Subcutaneous abdominal adipose tissue (tissue), 5 donors: ENCODE measurements around the gene LRP1B.
"Not testable (repeated sequence)": the region's sequence is repeated elsewhere in the genome, so short reads cannot be mapped to it uniquely, and the experiment has no call there.

Experiments used
- H3K27ac ChIP-seq: one replicate; pipeline ENCODE4 v1.7.0; 2013; ENCODE audit warnings: low read depth, mild to moderate bottlenecking, inconsistent platforms, low read length, moderate library complexity
- H3K27me3 ChIP-seq, 5 donors: one replicate each; pipeline ENCODE4 v1.7.0; 2013; ENCODE audit warnings: low read length in 5 of 5, inconsistent platforms in 1 of 5; ENCODE audit not compliant: control insufficient read depth in 5 of 5, insufficient read depth in 4 of 5
- H3K36me3 ChIP-seq, 5 donors: one replicate each; pipeline ENCODE4 v1.7.0; 2013; ENCODE audit warnings: low read length in 5 of 5; ENCODE audit not compliant: control insufficient read depth in 5 of 5, insufficient read depth in 5 of 5
- H3K4me1 ChIP-seq, 5 donors: one replicate each; pipeline ENCODE4 v1.7.0; 2013; ENCODE audit warnings: low read length in 5 of 5, mild to moderate bottlenecking in 3 of 5, moderate library complexity in 1 of 5; ENCODE audit not compliant: control insufficient read depth in 5 of 5, insufficient read depth in 5 of 5
- H3K4me3 ChIP-seq, 5 donors: one replicate each; pipeline ENCODE4 v1.7.0; 2013; ENCODE audit warnings: low read length in 5 of 5, low read depth in 1 of 5
- H3K9ac ChIP-seq, 5 donors: one replicate each; pipeline ENCODE4 v1.7.0; 2013; ENCODE audit warnings: low read length in 5 of 5, mild to moderate bottlenecking in 4 of 5, moderate library complexity in 3 of 5
- H3K9me3 ChIP-seq, 5 donors: one replicate each; pipeline ENCODE4 v1.7.0; 2013; ENCODE audit warnings: low read length in 5 of 5; ENCODE audit not compliant: control insufficient read depth in 5 of 5
- donor health status: healthy.
- donor health status: healthy.
- donor health status: healthy.
- donor health status: healthy.
- donor health status: healthy.

Gene LRP1B

DNA sequence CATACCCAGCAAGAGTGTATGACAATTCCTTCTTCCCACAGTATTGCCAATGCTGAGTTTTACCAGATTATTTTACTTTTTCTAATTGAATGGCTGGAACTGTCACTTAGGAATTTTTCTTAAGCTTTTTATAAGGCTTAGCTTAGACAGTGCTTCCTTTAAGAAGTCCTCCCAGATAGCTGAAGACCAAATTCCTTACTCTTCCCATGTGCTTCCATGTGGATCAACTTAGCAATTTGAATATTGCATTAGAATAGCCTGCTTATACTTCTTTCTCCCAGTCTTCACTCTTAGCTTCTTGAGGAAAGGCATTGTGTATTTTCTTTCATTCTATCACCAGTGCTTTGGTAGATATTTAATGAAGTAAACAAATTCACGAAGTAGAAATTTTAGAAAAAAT is 1144.4 kb downstream of the LRP1B start:
- H3K27ac ChIP-seq, result no peak overlapping the region
- H3K9me3 ChIP-seq, result no peaks in the 10 kb centered on the region
- H3K4me1 ChIP-seq, result peaks cover 0 to 4% (median 0%) of the 10 kb centered on the region in 5 donors
- no peaks in the 10 kb centered on the region for H3K36me3 ChIP-seq
- no peaks in the 10 kb centered on the region for H3K27me3 ChIP-seq
- no peak overlapping the region for H3K4me3 ChIP-seq
- H3K9ac ChIP-seq, result no peak overlapping the region

GRCh38 chr2:140975237-140975636 is 1155.6 kb downstream of the LRP1B start:
- Histone ChIP-seq H3K4me1 (no peaks in the 10 kb centered on the region), H3K4me3 (no peak overlapping the region), H3K9ac (no peak overlapping the region), H3K27ac (no peak overlapping the region), H3K36me3 (no peaks in the 10 kb centered on the region), H3K9me3 (no peaks in the 10 kb centered on the region), H3K27me3 (no peaks in the 10 kb centered on the region)

DNA sequence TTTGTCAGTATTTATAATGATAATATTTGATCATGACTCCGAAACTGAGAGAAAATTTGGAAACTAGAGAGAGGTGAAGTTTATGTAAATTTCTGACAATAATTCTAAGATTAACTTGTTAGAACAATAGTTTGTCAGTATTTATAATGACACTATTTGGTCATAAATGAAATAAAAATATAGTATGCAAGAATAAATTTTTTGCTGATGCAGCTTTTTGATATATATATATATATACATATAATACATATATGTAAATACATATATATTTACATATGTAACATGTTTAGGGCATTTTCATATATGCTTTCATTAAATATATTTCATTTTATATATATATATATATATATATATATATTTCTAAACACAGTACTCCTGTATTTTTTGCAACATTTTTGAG is 1158.1 kb downstream of the LRP1B start:
- no peaks in the 10 kb centered on the region for H3K4me1 ChIP-seq
- no peak overlapping the region for H3K4me3 ChIP-seq
- H3K27ac ChIP-seq, result no peak overlapping the region
- H3K9ac ChIP-seq, result no peak overlapping the region
- no peaks in the 10 kb centered on the region for H3K36me3 ChIP-seq
- no peaks in the 10 kb centered on the region for H3K9me3 ChIP-seq
- no peaks in the 10 kb centered on the region for H3K27me3 ChIP-seq

GRCh38 chr2:140964324-140964723 is 1166.5 kb downstream of the LRP1B start:
- not testable (repeated sequence) for H3K36me3 ChIP-seq, H3K9ac ChIP-seq, H3K4me3 ChIP-seq, H3K27ac ChIP-seq, H3K4me1 ChIP-seq, H3K9me3 ChIP-seq, H3K27me3 ChIP-seq

GRCh38 chr2:140949932-140950331 is 1180.9 kb downstream of the LRP1B start:
- Histone ChIP-seq H3K27ac (no peak overlapping the region), H3K27me3 (no peaks in the 10 kb centered on the region), H3K4me1 (no peaks in the 10 kb centered on the region), H3K9ac (no peak overlapping the region), H3K4me3 (no peak overlapping the region), H3K9me3 (peaks cover 0 to 4% (median 0%) of the 10 kb centered on the region in 5 donors), H3K36me3 (no peaks in the 10 kb centered on the region)

DNA sequence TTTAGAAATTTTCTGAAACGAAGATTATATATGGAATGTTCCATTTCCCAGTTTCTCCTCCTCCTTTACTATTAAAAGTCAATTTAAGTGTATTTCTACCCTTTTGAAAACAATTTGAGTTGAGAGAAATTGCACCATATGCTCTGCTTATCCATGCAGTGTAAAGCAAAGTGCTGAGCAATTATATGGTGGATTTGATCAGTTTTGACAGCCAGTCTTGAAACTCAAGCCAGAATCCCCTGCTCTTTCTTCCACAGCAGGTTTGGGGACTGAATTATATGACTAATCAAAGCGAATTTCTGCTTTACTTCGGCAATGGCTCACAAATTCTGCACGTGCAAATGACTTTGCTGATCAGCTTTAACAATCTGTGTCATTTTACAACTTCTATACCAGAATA is 1183.6 kb downstream of the LRP1B start:
- Histone ChIP-seq H3K4me1 (no peaks in the 10 kb centered on the region), H3K9ac (no peak overlapping the region), H3K9me3 (peaks cover 0 to 4% (median 0%) of the 10 kb centered on the region in 5 donors), H3K4me3 (no peak overlapping the region), H3K27me3 (no peaks in the 10 kb centered on the region), H3K36me3 (no peaks in the 10 kb centered on the region), H3K27ac (no peak overlapping the region)

- Histone ChIP-seq H3K27me3 (no peaks in the 10 kb centered on the region), H3K9me3 (peaks cover 0 to 4% (median 0%) of the 10 kb centered on the region in 5 donors), H3K27ac (no peak overlapping the region), H3K36me3 (no peaks in the 10 kb centered on the region), H3K4me1 (no peaks in the 10 kb centered on the region), H3K4me3 (no peak overlapping the region), H3K9ac (no peak overlapping the region)
Observed at GRCh38 chr2:140943867-140944266, 1186.9 kb downstream of the LRP1B start.

- Histone ChIP-seq H3K4me1 (no peaks in the 10 kb centered on the region), H3K27ac (no peak overlapping the region), H3K4me3 (no peak overlapping the region), H3K27me3 (no peaks in the 10 kb centered on the region), H3K9ac (no peak overlapping the region), H3K36me3 (no peaks in the 10 kb centered on the region), H3K9me3 (peaks cover 0 to 4% (median 0%) of the 10 kb centered on the region in 5 donors)
Observed at GRCh38 chr2:140942284-140942683, 1188.5 kb downstream of the LRP1B start.

DNA sequence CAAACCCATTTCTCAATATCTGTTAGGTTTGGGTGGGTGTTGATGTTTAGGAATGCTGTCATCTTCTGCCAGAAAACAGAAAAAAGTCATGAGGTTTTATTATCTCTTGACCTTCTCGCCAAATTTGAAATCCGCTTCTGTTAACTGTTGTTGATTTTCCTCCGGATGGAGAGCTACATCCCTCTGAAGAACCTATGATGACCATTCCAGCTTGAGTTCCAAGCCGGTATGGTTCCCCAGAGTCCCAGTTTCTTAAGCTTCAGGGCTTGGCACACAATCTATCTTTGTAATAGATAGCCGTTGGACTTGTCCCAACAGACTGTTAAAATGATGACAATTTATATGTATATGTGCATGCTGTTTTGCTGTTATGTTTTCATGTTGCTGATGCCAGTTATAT is 1201.0 kb downstream of the LRP1B start:
- Histone ChIP-seq H3K4me3 (no peak overlapping the region), H3K27me3 (no peaks in the 10 kb centered on the region), H3K9me3 (peaks cover 0 to 5% (median 0%) of the 10 kb centered on the region in 5 donors), H3K9ac (no peak overlapping the region), H3K4me1 (peaks cover 0 to 5% (median 2%) of the 10 kb centered on the region in 5 donors), H3K36me3 (no peaks in the 10 kb centered on the region), H3K27ac (no peak overlapping the region)

GRCh38 chr2:140918426-140918825 is 1212.4 kb downstream of the LRP1B start:
- Histone ChIP-seq H3K9ac (no peak overlapping the region), H3K4me1 (no peaks in the 10 kb centered on the region), H3K27ac (no peak overlapping the region), H3K36me3 (no peaks in the 10 kb centered on the region), H3K9me3 (no peaks in the 10 kb centered on the region), H3K4me3 (no peak overlapping the region), H3K27me3 (no peaks in the 10 kb centered on the region)

DNA sequence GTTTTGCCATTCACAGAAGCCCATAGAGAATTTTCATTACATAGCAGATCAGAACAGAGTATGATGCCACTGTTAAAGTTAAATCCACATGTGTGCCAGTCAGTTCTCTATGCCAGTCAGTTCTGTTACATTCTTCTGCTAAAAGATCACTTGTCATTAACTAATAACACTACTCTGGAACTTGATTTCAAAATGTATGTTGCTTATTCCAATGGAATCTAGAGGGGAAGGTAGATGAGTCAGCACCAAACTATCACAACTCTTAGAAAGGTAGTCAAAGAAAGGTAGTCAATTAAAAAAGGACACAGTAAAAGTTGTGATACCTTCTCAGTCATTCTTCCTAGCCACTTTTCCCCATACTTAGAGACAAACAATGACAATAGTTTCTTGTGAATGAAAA is 1214.4 kb downstream of the LRP1B start:
- H3K27me3 ChIP-seq, result no peaks in the 10 kb centered on the region
- no peaks in the 10 kb centered on the region for H3K36me3 ChIP-seq
- H3K27ac ChIP-seq, result no peak overlapping the region
- H3K4me1 ChIP-seq, result no peaks in the 10 kb centered on the region
- H3K9ac ChIP-seq, result no peak overlapping the region
- no peaks in the 10 kb centered on the region for H3K9me3 ChIP-seq
- no peak overlapping the region for H3K4me3 ChIP-seq
